ENCODE results near the gene QSOX1.

- TF ChIP-seq CTCF (IDR thresholded peaks at IDR 0.05) (no peak), EP300 (IDR thresholded peaks at IDR 0.05) (no peak)
Measured at GRCh38 chr1:180157576-180158057, 2.9 kb downstream of the QSOX1 start.

All from esophagus muscularis mucosa (tissue), 3 donors.